Stomach (tissue), 9 donors: ENCODE measurements around the gene CCND3. TPM values are rescaled to one million over a fixed set of nuclear protein-coding genes. Genes with fewer than 3 reads are reported as not detected.

Experiments used
- DNase-seq, 2 donors: peaks; one replicate each; pipeline versions ENCODE4 v3.0.0 to v3.0.0-alpha.2; 2013 to 2019
- H3K27ac ChIP-seq, 5 donors: fragments of 200-600 bp in 4 of 5; sonication (generic) in 4 of 5; one replicate each; pipeline ENCODE4 v1.5.1; 2013 to 2019; ENCODE audit warnings: mild to moderate bottlenecking in 1 of 5, moderate library complexity in 1 of 5
- H3K27me3 ChIP-seq, 3 donors: fragments of 200-600 bp; sonication (generic); one replicate each; pipeline ENCODE4 v1.5.1; 2017 to 2019; ENCODE audit warnings: mixed run types in 1 of 3
- H3K36me3 ChIP-seq, 4 donors: fragments of 200-600 bp; sonication (generic); 1 replicate in 3 of 4; 2 replicates in 1 of 4; pipeline ENCODE4 v1.5.1; 2016 to 2019
- H3K4me1 ChIP-seq, 4 donors: fragments of 200-600 bp; sonication (generic); one replicate each; pipeline ENCODE4 v1.5.1; 2016 to 2019
- H3K4me3 ChIP-seq, 4 donors: fragments of 200-600 bp; sonication (generic) in 3 of 4; one replicate each; pipeline ENCODE4 v1.5.1; 2016 to 2019; ENCODE audit warnings: mild to moderate bottlenecking in 1 of 4
- H3K9me3 ChIP-seq, 4 donors: fragments of 200-600 bp; sonication (generic); one replicate each; pipeline ENCODE4 v1.5.1; 2016 to 2019
- CTCF ChIP-seq, 7 experiments: fragments of 450-650 bp in 4 of 7; fragments of 200-600 bp in 3 of 7; sonication (generic) in 3 of 7; IDR thresholded peaks; one replicate each; pipeline ENCODE4 v1.5.1; 2016 to 2019; ENCODE audit warnings: antibody characterized with exemption in 7 of 7, control low read depth in 2 of 7, mild to moderate bottlenecking in 1 of 7
- EP300 ChIP-seq: sonication (generic); formaldehyde crosslinking; IDR thresholded peaks from one replicate; pipeline ENCODE4 v1.6.1; 2017; ENCODE audit warnings: antibody characterized with exemption
- POLR2A ChIP-seq, 4 donors: fragments of 450-650 bp; IDR thresholded peaks; one replicate each; pipeline ENCODE4 v1.6.1; 2016; ENCODE audit warnings: antibody characterized with exemption in 4 of 4, control low read depth in 2 of 4, mild to moderate bottlenecking in 1 of 4, moderate library complexity in 1 of 4
- POLR2AphosphoS5 ChIP-seq, 3 donors: sonication (generic); formaldehyde crosslinking; IDR thresholded peaks; one replicate each; pipeline ENCODE4 v1.6.1; 2016; ENCODE audit warnings: antibody characterized with exemption in 3 of 3
- WGBS, 5 donors: extraction: QIAGEN DNeasy Blood & Tissue Kit in 3 of 5; methylation state at CpG; one replicate each; pipeline versions ENCODE4 v1.1.5 to v1.1.7; 2013 to 2018; 5-methylcytosine and 5-hydroxymethylcytosine counted together
- intact Hi-C: fragments of 100-400 bp; cut with DNase I; formaldehyde crosslinking; loops from one replicate; pipeline ENCODE4 v1.15.1; 2023; ENCODE audit warnings: low total_unique reads
- polyA plus RNA-seq, 3 donors: library from polyadenylated mRNA; stranded (reverse); fragments of 200-250 nt; gene quantifications; one replicate each; pipeline ENCODE4 v1.2.3, GENCODE V29; 2013
- total RNA-seq, 5 donors: library from RNA; depleted of rRNA; stranded (reverse); fragments of >200 nt; gene quantifications; one replicate each; pipeline versions ENCODE4 v1.1.0 to v1.2.3, GENCODE V29; 2014 to 2016
- donor health status: healthy with polysubstance abuse.
- donor health status: Bipolar disorder and iron deficiency.
- donor health status: healthy.

The CCND3 gene
- total and polyA plus RNA-seq, 8 donors, result 40.6 to 193 (median 76.5) TPM

DNA sequence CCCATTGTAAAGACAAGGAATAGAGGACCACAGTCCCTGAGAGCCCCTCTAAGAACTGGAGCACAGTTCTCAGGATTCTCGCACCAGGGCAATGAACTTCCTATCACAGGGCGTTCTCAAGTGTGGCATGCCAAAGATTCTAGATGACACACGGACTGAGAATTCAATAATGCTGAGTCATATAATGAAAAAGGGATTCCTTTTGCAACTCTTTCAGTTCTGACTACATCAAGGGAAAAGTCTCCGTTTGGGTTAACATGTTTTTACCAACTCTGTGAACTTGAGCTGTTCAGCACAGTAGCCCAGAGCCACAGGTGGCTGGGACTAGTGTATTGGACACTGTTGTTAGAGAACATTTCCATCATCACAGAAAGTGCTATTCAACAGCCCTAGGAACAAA lies 24.1 kb downstream of the CCND3 start:
- TF ChIP-seq POLR2AphosphoS5 (IDR thresholded peaks at IDR 0.05), result peak in 1 of 3 donors; percentile 14
- no peak for TF ChIP-seq EP300
- TF ChIP-seq POLR2A (IDR thresholded peaks at IDR 0.05), result no peak
- no peak for TF ChIP-seq CTCF (IDR thresholded peaks at IDR 0.05)
- WGBS, 5 donors, result 52 to 65% (median 62%) methylated on average over 4 of the region's 4 CpGs
- Histone ChIP-seq H3K4me3 (no peak overlapping the region), H3K27ac (no peak overlapping the region), H3K36me3 (peaks cover 15 to 46% (median 45%) of the 10 kb centered on the region in 4 donors), H3K9me3 (no peaks in the 10 kb centered on the region), H3K27me3 (no peaks in the 10 kb centered on the region), H3K4me1 (peaks cover 19 to 52% (median 27%) of the 10 kb centered on the region in 4 donors)
- no peak for DNase-seq
- intact Hi-C loops, result loop anchor here (10.0 kb wide), 1 partner anchor 123 kb away; no protein-coding TSS in a partner anchor

- 91 to 97% (median 96%) methylated on average over 4 of the region's 4 CpGs for WGBS, 5 donors
- Histone ChIP-seq H3K9me3 (no peaks in the 10 kb centered on the region), H3K4me1 (peaks cover 6 to 37% (median 11%) of the 10 kb centered on the region in 4 donors), H3K4me3 (no peak overlapping the region), H3K27ac (no peak overlapping the region), H3K27me3 (no peaks in the 10 kb centered on the region), H3K36me3 (peaks cover 17 to 64% (median 62%) of the 10 kb centered on the region in 4 donors)
- TF ChIP-seq CTCF (IDR thresholded peaks at IDR 0.05) (no peak), POLR2AphosphoS5 (IDR thresholded peaks at IDR 0.05) (no peak), POLR2A (IDR thresholded peaks at IDR 0.05) (no peak), EP300 (no peak)
- DNase-seq, result no peak
- intact Hi-C loops, result loop anchor here (10.0 kb wide), 1 partner anchor 120 kb away; no protein-coding TSS in a partner anchor
Observed at GRCh38 chr6:41914869-41915530, 26.6 kb downstream of the CCND3 start.

DNA sequence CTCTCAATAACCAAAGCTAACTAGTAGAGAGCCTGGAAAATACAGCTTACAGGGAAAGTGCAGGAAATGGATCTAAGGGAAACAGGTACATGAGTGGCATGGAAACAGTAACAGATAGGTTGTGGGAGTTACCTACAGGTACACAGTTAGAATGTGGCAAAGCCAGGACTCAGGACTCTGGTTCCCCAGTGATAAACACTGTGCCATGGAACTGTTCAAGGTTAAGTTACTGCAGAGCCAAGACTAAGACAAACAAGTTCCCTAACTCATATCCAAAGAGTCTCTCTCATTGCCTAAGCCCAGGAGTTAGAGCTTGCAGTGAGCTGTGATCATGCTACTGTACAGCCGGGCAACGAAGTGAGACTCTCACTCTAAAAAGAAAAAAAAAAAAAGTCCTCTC lies 27.3 kb downstream of the CCND3 start:
- 87 to 96% (median 89%) methylated on average over 2 of the region's 2 CpGs for WGBS, 5 donors
- no peak for DNase-seq

GRCh38 chr6:41909727-41910126 lies 31.9 kb downstream of the CCND3 start:
- WGBS, 5 donors, result 89 to 97% (median 92%) methylated on average over 1 of the region's 1 CpG
- no peak for DNase-seq
- Histone ChIP-seq H3K36me3 (peaks cover 28 to 91% (median 90%) of the 10 kb centered on the region in 4 donors), H3K9me3 (no peaks in the 10 kb centered on the region), H3K4me3 (no peak overlapping the region), H3K27me3 (no peaks in the 10 kb centered on the region), H3K27ac (no peak overlapping the region), H3K4me1 (peaks cover 0 to 8% (median 0%) of the 10 kb centered on the region in 4 donors)
- no peak for TF ChIP-seq CTCF (IDR thresholded peaks at IDR 0.05)
- intact Hi-C loops, result loop anchor here (10.0 kb wide), 1 partner anchor 115 kb away; no protein-coding TSS in a partner anchor

More for the DNA sequence above, 27.3 kb downstream of the CCND3 start:
- intact Hi-C loops, result loop anchor here (10.0 kb wide), 1 partner anchor 120 kb away; no protein-coding TSS in a partner anchor
- H3K4me3 ChIP-seq, result no peak overlapping the region
- H3K27ac ChIP-seq, result no peak overlapping the region
- H3K4me1 ChIP-seq, result peaks cover 0 to 30% (median 4%) of the 10 kb centered on the region in 4 donors
- peaks cover 17 to 70% (median 68%) of the 10 kb centered on the region in 4 donors for H3K36me3 ChIP-seq
- H3K27me3 ChIP-seq, result no peaks in the 10 kb centered on the region
- no peaks in the 10 kb centered on the region for H3K9me3 ChIP-seq
- TF ChIP-seq POLR2A (IDR thresholded peaks at IDR 0.05) (no peak), EP300 (no peak), CTCF (IDR thresholded peaks at IDR 0.05) (no peak), POLR2AphosphoS5 (IDR thresholded peaks at IDR 0.05) (no peak)
